HCT116 (cell line): ENCODE measurements around the gene BPIFB1. TPM values are rescaled to one million over a fixed set of nuclear protein-coding genes. Genes with fewer than 3 reads are reported as not detected.

Experiments used
- ATAC-seq: fragments of 200-7000 bp; cut with Tn5 transposase; 2 replicates; pipeline ENCODE4 v1.9.1; 2020; ENCODE audit warnings: mild to moderate bottlenecking, moderate library complexity
- BruUV-seq: library from RNA; stranded (reverse); fragments of 400-500 nt; replicated peaks from 2 replicates; lab custom pipeline; 2021; lab: Mats Ljungman, UMichigan
- CTCF ChIA-PET: fragments of 300-600 bp; sonication (Branson Sonifier 250); formaldehyde crosslinking; loops from one replicate; lab custom pipeline; 2021; ENCODE audit warnings: antibody characterized with exemption; lab: Charles Lee
- POLR2A ChIA-PET: fragments of 300-600, 350-600 bp; sonication (Branson Sonifier 250); formaldehyde crosslinking; loops from one replicate; lab custom pipeline; 2021; ENCODE audit warnings: antibody characterized with exemption; lab: Charles Lee
- RAD21 ChIA-PET, 2 experiments: fragments of 300-600 bp; sonication (Branson Sonifier 250); formaldehyde crosslinking; loops; one replicate each; lab custom pipeline; 2023; ENCODE audit warnings: low total read pairs in 2 of 2; ENCODE audit not compliant: uncharacterized antibody in 2 of 2, unreplicated experiment in 2 of 2, low non-redundant PET in 1 of 2; lab: Charles Lee
- DNase-seq: peaks from one replicate; pipeline ENCODE4 v3.0.0-alpha.2; 2010; ENCODE audit warnings: low read depth, low spot score
- H2AFZ ChIP-seq: fragments of 200-600 bp; shearing (Covaris generic), sonication (generic); 2 replicates; pipeline ENCODE4 v1.6.1; 2017; ENCODE audit warnings: low read depth, mixed run types, mixed read lengths, antibody characterized with exemption, low read length; ENCODE audit not compliant: poor library complexity, severe bottlenecking
- H3K27ac ChIP-seq: 2 replicates; pipeline ENCODE4 v1.5.1; 2012; ENCODE audit warnings: low read depth, low read length
- H3K27me3 ChIP-seq: fragments of 200-600 bp; sonication (generic); 2 replicates; pipeline ENCODE4 v1.6.1; 2016; ENCODE audit warnings: mixed run types, low read length, mixed read lengths; ENCODE audit not compliant: insufficient read depth
- H3K36me3 ChIP-seq, 2 experiments: fragments of 200-500 bp in 1 of 2; fragments of 200-600 bp in 1 of 2; sonication (Bioruptor generic) in 1 of 2; sonication (generic) in 1 of 2; 2 replicates each; pipeline versions ENCODE4 v1.5.1 to v1.6.1; 2014 to 2016; ENCODE audit warnings: low read length in 2 of 2, inconsistent platforms in 1 of 2, mixed read lengths in 1 of 2, mixed run types in 1 of 2; ENCODE audit not compliant: insufficient read depth in 2 of 2, control insufficient read depth in 1 of 2
- H3K4me1 ChIP-seq, 2 experiments: fragments of 200-600 bp in 1 of 2; sonication (generic) in 1 of 2; 2 replicates each; pipeline versions ENCODE4 v1.5.1 to v1.6.1; 2012 to 2017; ENCODE audit warnings: low read length in 2 of 2, inconsistent platforms in 1 of 2, mild to moderate bottlenecking in 1 of 2, mixed read lengths in 1 of 2, mixed run types in 1 of 2, moderate library complexity in 1 of 2; ENCODE audit not compliant: insufficient read depth in 2 of 2, control insufficient read depth in 1 of 2
- H3K4me2 ChIP-seq: fragments of 200-600 bp; sonication (generic); 2 replicates; pipeline ENCODE4 v1.6.1; 2017; ENCODE audit warnings: mixed run types, low read length, mixed read lengths
- H3K4me3 ChIP-seq, 2 experiments: fragments of 200-600 bp in 1 of 2; sonication (generic) in 1 of 2; replicated peaks in 1 of 2; 2 replicates each; pipeline ENCODE4 v1.5.1; 2011 to 2016; ENCODE audit warnings: low read length in 2 of 2, control low read depth in 1 of 2, low read depth in 1 of 2, mild to moderate bottlenecking in 1 of 2, mixed read lengths in 1 of 2, mixed run types in 1 of 2
- H3K79me2 ChIP-seq: fragments of 200-600 bp; sonication (generic); 2 replicates; pipeline ENCODE4 v1.6.1; 2017; ENCODE audit warnings: mild to moderate bottlenecking, mixed run types, low read length, moderate library complexity, mixed read lengths; ENCODE audit not compliant: insufficient read depth
- H3K9ac ChIP-seq: fragments of 200-600 bp; sonication (generic); 2 replicates; pipeline ENCODE4 v1.6.1; 2016; ENCODE audit warnings: low read length, mixed read lengths
- H3K9me2 ChIP-seq: fragments of 200-600 bp; sonication (generic), shearing (Covaris generic); 2 replicates; pipeline ENCODE4 v1.6.1; 2017; ENCODE audit warnings: mixed run types, mild to moderate bottlenecking, moderate library complexity; ENCODE audit not compliant: insufficient read depth
- H3K9me3 ChIP-seq, 2 experiments: fragments of 200-500 bp in 1 of 2; fragments of 200-600 bp in 1 of 2; sonication (Bioruptor generic) in 1 of 2; sonication (generic) in 1 of 2; 2 replicates each; pipeline ENCODE4 v1.6.1; 2014 to 2017; ENCODE audit warnings: low read length in 2 of 2, mixed read lengths in 2 of 2, inconsistent platforms in 1 of 2, low read depth in 1 of 2, mild to moderate bottlenecking in 1 of 2, mixed run types in 1 of 2, moderate library complexity in 1 of 2; ENCODE audit not compliant: control insufficient read depth in 1 of 2, insufficient read depth in 1 of 2
- H4K20me1 ChIP-seq: fragments of 200-600 bp; sonication (generic), shearing (Covaris generic); 2 replicates; pipeline ENCODE4 v1.6.1; 2017; ENCODE audit warnings: mixed run types, mild to moderate bottlenecking, moderate library complexity; ENCODE audit not compliant: insufficient read depth
- EGR1 ChIP-seq: IDR thresholded peaks from 2 replicates; pipeline ENCODE4 v1.6.1; 2012; ENCODE audit warnings: low read depth
- EZH2 ChIP-seq: fragments of 200-600 bp; sonication (generic); IDR thresholded peaks from 2 replicates; pipeline ENCODE4 v1.6.1; 2017; ENCODE audit warnings: antibody characterized with exemption, mixed run types
- FOSL1 ChIP-seq: IDR thresholded peaks from 2 replicates; pipeline ENCODE4 v1.6.1; 2012; ENCODE audit warnings: low read depth
- JUND ChIP-seq: IDR thresholded peaks from 2 replicates; pipeline ENCODE4 v1.6.1; 2012
- ZNF274 ChIP-seq: fragments of 200-500 bp; sonication (Bioruptor generic); IDR thresholded peaks from 2 replicates; pipeline ENCODE4 v1.6.1; 2014; ENCODE audit warnings: mild to moderate bottlenecking, low read depth, low read length, inconsistent platforms
- intact Hi-C: fragments of 100-400 bp; cut with micrococcal nuclease; formaldehyde crosslinking; loops from 2 replicates; pipeline ENCODE4 v1.10.0; 2022
- total RNA-seq: library from RNA; stranded (reverse); gene quantifications from one replicate; pipeline ENCODE4 v1.2.1, GENCODE V29; 2021; ENCODE audit not compliant: unreplicated experiment

Gene BPIFB1
- total RNA-seq, 1 experiment from 2014 or later = 0.17 TPM

DNA sequence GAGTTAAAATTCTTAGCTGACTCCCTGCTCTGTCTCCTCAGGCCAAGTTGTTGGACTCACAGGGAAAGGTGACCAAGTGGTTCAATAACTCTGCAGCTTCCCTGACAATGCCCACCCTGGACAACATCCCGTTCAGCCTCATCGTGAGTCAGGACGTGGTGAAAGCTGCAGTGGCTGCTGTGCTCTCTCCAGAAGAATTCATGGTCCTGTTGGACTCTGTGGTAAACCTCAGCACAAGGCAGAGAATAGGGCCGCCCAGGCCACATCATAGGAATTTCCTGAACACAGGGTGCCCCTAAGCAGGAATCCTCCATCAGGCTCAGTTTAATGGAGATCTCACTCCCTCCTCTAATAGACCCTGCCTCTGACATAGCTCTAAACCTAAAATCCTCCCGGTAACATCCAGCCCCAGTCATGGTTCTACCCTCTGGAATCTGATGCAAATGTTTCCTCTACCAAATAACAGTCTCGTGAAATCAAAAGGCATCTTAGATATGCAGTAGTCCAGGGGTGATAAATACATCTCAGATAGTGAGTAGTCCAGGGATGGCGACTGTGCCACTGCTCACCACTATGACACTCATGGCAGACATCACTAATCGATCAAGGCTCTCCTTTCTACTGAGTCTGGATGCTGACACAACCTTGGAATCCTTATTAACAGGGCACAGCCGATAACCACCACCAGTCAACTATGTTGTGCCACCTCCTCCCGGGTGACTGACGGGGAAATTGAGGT lies 18.3 kb downstream of the BPIFB1 start:
- Histone ChIP-seq H4K20me1 (no peaks in the 10 kb centered on the region), H3K27me3 (no peaks in the 10 kb centered on the region), H3K4me2 (no peak overlapping the region)
- intact Hi-C loops = no loop called here
- no peak; the same call in 1 of the 2 replicates for ATAC-seq
- POLR2A ChIA-PET = no interaction called here
- TF ChIP-seq ZNF274 = no peak
- TF ChIP-seq JUND = no peak
- TF ChIP-seq FOSL1 = no peak
- no peak for TF ChIP-seq EGR1
- TF ChIP-seq, all 23 proteins: peak for 0
- H3K9me2 ChIP-seq = no peaks in the 10 kb centered on the region
- H3K9ac ChIP-seq = no peak overlapping the region
- no peaks in the 10 kb centered on the region for H3K36me3 ChIP-seq
- H3K9me3 ChIP-seq = no peaks in the 10 kb centered on the region
- peaks cover 5 to 15% of the 10 kb centered on the region in 2 experiments; a peak in 3 of 4 replicates for H3K4me1 ChIP-seq
- H2AFZ ChIP-seq = no peak overlapping the region
- RAD21 ChIA-PET = interaction anchor here in 1 of 2 experiments (1.1 kb wide), 1 partner anchor 39 kb away, joined by 3 read pairs; no protein-coding TSS in a partner anchor
- DNase-seq = no peak
- no peak overlapping the region for H3K4me3 ChIP-seq
- H3K79me2 ChIP-seq = no peaks in the 10 kb centered on the region
- CTCF ChIA-PET = interaction anchor here (1.9 kb wide), 1 partner anchor 205 kb away, joined by 5 read pairs; no protein-coding TSS in a partner anchor
- no TSS peak for BruUV-seq
- no peak overlapping the region for H3K27ac ChIP-seq

DNA sequence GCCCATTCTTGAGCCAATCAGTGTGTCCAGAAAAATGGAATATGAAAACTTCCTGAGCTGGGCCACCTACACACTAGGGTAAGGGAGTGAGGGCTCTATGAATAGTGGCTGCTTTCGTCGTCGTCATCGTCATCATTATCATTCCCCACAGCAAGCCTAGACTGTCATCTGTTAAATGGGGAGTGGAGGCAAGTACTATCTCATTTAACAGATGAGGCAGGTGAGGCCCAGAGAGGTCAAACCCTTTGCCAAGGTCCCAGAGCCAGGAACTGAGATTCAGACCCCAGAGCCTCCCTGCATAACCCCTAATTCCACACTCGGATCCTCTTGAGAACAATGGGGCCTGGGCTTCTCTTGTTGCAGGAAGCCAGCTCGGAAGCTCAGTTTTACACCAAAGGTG lies 20.6 kb downstream of the BPIFB1 start:
- H3K4me1 ChIP-seq = peaks cover 5 to 20% of the 10 kb centered on the region in 2 experiments; a peak in 3 of 4 replicates
- DNase-seq = no peak
- ChIA-PET RAD21 (no interaction called here), CTCF (no interaction called here), POLR2A (no interaction called here)
- no peak overlapping the region for H3K4me3 ChIP-seq
- no peaks in the 10 kb centered on the region for H3K27me3 ChIP-seq
- no peak overlapping the region for H2AFZ ChIP-seq
- H3K36me3 ChIP-seq = no peaks in the 10 kb centered on the region
- H4K20me1 ChIP-seq = no peaks in the 10 kb centered on the region
- H3K9me2 ChIP-seq = no peaks in the 10 kb centered on the region
- no peak for ATAC-seq
- intact Hi-C loops = no loop called here
- no peaks in the 10 kb centered on the region for H3K9me3 ChIP-seq
- H3K4me2 ChIP-seq = no peak overlapping the region
- H3K79me2 ChIP-seq = no peaks in the 10 kb centered on the region
- BruUV-seq = no TSS peak
- H3K9ac ChIP-seq = no peak overlapping the region
- no peak for TF ChIP-seq EGR1
- TF ChIP-seq EZH2 = no peak
- no peak overlapping the region for H3K27ac ChIP-seq
